PC-9 (cell line): Measurements from ENCODE around the gene ZNF317. TPM values are rescaled to one million over a fixed set of nuclear protein-coding genes. Genes with fewer than 3 reads are reported as not detected.

Source experiments
- BruUV-seq: library from RNA; stranded (reverse); fragments of 400-500 nt; replicated peaks from 2 replicates; lab custom pipeline; 2021; lab: Mats Ljungman, UMichigan
- CTCF ChIA-PET: fragments of 300-600 bp; sonication (Branson Sonifier 250); formaldehyde crosslinking; loops from one replicate; lab custom pipeline; 2022; ENCODE audit warnings: antibody characterized with exemption; lab: Charles Lee
- POLR2A ChIA-PET: fragments of 300-600 bp; sonication (Branson Sonifier 250); formaldehyde crosslinking; loops from one replicate; lab custom pipeline; 2022; ENCODE audit warnings: antibody characterized with exemption; ENCODE audit not compliant: unreplicated experiment; lab: Charles Lee
- DNase-seq, 2 experiments: peaks; one replicate each; pipeline versions ENCODE4 v3.0.0 to v3.0.0-alpha.2; 2015 to 2022; ENCODE audit warnings: mixed read lengths in 1 of 2
- H2AFZ ChIP-seq: fragments of 200-600 bp; sonication (generic); 2 replicates; pipeline ENCODE4 v1.8.1; 2017; ENCODE audit warnings: antibody characterized with exemption
- H3F3A ChIP-seq: fragments of 200-600 bp; sonication (generic); 2 replicates; pipeline ENCODE4 v1.8.1; 2017; ENCODE audit warnings: antibody characterized with exemption, mild to moderate bottlenecking, low read depth; ENCODE audit not compliant: insufficient read depth
- H3K27ac ChIP-seq: fragments of 200-600 bp; sonication (generic); 2 replicates; pipeline ENCODE4 v1.6.1; 2016; ENCODE audit warnings: mixed run types
- H3K27me3 ChIP-seq: fragments of 200-600 bp; sonication (generic); 2 replicates; pipeline ENCODE4 v1.6.1; 2016; ENCODE audit warnings: low read depth, mixed run types; ENCODE audit not compliant: insufficient read depth
- H3K36me3 ChIP-seq: fragments of 200-600 bp; sonication (generic); 2 replicates; pipeline ENCODE4 v1.6.1; 2016; ENCODE audit warnings: low read depth, mixed run types
- H3K4me1 ChIP-seq: fragments of 200-600 bp; sonication (generic); replicated peaks from 2 replicates; pipeline ENCODE4 v1.6.1; 2016; ENCODE audit warnings: mixed run types; ENCODE audit not compliant: insufficient read depth
- H3K4me2 ChIP-seq: fragments of 200-600 bp; sonication (generic); 2 replicates; pipeline ENCODE4 v1.6.1; 2017; ENCODE audit warnings: mixed run types
- H3K4me3 ChIP-seq: fragments of 200-600 bp; sonication (generic); 2 replicates; pipeline ENCODE4 v1.6.1; 2016; ENCODE audit warnings: mixed run types
- H3K79me2 ChIP-seq: fragments of 200-600 bp; sonication (generic); 2 replicates; pipeline ENCODE4 v1.6.1; 2017; ENCODE audit warnings: low read depth, mixed run types
- H3K9me2 ChIP-seq: fragments of 200-600 bp; sonication (generic); 2 replicates; pipeline ENCODE4 v1.8.1; 2017; ENCODE audit warnings: mild to moderate bottlenecking; ENCODE audit not compliant: insufficient read depth
- H3K9me3 ChIP-seq: fragments of 200-600 bp; sonication (generic); 2 replicates; pipeline ENCODE4 v1.8.1; 2016; ENCODE audit warnings: low read depth; ENCODE audit not compliant: insufficient read depth
- H4K20me1 ChIP-seq: fragments of 200-600 bp; sonication (generic); 2 replicates; pipeline ENCODE4 v1.8.1; 2017; ENCODE audit not compliant: insufficient read depth
- EZH2 ChIP-seq: fragments of 200-600 bp; sonication (generic); IDR thresholded peaks from 2 replicates; pipeline ENCODE4 v1.8.0; 2017; ENCODE audit warnings: antibody characterized with exemption, low read depth
- intact Hi-C: fragments of 100-400 bp; cut with micrococcal nuclease; formaldehyde crosslinking; loops from one replicate; pipeline ENCODE4 v1.10.0; 2022; ENCODE audit not compliant: unreplicated experiment
- total RNA-seq: library from RNA; stranded (reverse); gene quantifications from 2 replicates; pipeline ENCODE4 v1.2.3, GENCODE V29; 2021
- TF ChIP-seq, protein P1 (sequence below): fragments of 200-600 bp; sonication (generic); conservative IDR thresholded peaks from 2 replicates; pipeline ENCODE4 v1.6.1; 2017; ENCODE audit warnings: mixed run types, antibody characterized with exemption, mild to moderate bottlenecking, moderate library complexity

The ZNF317 gene
- total RNA-seq, 1 experiment from 2014 or later = 28.2 TPM

DNA sequence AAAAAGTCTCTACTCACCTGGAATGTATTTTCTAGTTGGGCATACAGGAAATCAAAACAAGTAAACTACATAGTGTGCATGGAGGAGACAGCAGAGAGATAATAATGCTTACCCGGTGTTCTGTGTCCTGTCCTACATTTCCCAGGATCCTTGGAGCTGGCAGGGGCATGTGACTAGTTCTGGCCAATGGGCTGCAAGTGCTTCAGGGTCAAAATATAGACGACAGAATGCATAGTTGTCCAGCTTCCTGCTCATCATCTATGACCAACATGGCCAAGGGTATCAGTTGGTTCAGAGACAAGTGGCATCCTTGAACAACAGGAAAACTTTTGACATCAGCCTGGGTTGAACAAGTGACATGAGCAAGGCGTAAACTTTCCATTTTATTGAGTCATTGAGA lies 8.5 kb downstream of the ZNF317 start:
- Histone ChIP-seq H3K4me2 (no peak overlapping the region), H4K20me1 (peaks cover 2% of the 10 kb centered on the region), H3K27me3 (no peaks in the 10 kb centered on the region), H2AFZ (no peak overlapping the region), H3K79me2 (peaks cover 99% of the 10 kb centered on the region), H3K27ac (no peak overlapping the region), H3K36me3 (peaks cover 88% of the 10 kb centered on the region), H3K4me3 (no peak overlapping the region), H3K9me2 (no peaks in the 10 kb centered on the region), H3K9me3 (peaks cover 75% of the 10 kb centered on the region), H3F3A (peaks cover 7% of the 10 kb centered on the region), H3K4me1 (no peaks in the 10 kb centered on the region; the same call in none of the 2 replicates)
- no peak for DNase-seq
- no TSS peak for BruUV-seq
- CTCF ChIA-PET = no interaction called here
- TF ChIP-seq, protein P1, sequence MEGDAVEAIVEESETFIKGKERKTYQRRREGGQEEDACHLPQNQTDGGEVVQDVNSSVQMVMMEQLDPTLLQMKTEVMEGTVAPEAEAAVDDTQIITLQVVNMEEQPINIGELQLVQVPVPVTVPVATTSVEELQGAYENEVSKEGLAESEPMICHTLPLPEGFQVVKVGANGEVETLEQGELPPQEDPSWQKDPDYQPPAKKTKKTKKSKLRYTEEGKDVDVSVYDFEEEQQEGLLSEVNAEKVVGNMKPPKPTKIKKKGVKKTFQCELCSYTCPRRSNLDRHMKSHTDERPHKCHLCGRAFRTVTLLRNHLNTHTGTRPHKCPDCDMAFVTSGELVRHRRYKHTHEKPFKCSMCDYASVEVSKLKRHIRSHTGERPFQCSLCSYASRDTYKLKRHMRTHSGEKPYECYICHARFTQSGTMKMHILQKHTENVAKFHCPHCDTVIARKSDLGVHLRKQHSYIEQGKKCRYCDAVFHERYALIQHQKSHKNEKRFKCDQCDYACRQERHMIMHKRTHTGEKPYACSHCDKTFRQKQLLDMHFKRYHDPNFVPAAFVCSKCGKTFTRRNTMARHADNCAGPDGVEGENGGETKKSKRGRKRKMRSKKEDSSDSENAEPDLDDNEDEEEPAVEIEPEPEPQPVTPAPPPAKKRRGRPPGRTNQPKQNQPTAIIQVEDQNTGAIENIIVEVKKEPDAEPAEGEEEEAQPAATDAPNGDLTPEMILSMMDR = no peak
- no peak for TF ChIP-seq EZH2
- POLR2A ChIA-PET = no interaction called here
- intact Hi-C loops = no loop called here

DNA sequence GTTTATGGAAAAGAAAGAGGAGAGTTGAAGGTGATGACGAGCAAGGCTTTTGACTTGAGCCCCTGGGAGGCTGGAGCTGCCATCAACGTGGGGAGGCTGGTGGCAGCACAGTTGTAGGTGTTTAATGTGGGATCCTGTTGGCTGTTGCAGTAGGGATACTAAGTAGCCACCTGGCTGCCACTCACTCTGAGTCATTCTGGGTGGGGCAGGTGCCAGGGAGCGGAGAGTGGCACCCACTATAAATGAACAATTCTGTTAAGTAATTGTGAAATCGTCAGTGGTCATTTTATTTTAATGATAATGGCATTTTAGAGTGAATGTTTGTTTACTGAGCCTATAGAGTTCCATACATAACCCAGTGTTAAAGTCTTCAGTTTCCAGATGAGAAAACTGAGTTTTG lies 9.8 kb downstream of the ZNF317 start:
- CTCF ChIA-PET = no interaction called here

DNA sequence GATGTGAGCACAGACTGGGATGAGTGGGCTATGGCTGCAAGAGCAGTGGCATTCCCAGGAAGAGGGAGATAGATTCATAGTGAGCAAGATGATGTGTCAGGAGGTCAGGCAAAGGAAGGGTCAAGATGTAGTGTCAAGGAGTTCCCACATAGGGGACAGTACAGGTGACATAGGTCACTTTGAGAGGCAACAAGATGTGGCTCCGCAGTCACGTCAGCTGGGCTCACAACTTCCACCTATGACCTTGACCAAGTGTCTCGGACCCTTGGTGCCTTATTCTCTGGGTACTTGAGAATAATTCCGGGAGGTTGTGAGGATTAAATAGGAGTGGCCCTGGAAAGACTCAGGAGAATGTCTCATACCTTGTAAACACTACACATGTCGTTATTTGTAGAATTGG lies 10.5 kb downstream of the ZNF317 start:
- CTCF ChIA-PET = no interaction called here
- Histone ChIP-seq H3K79me2 (peaks cover 98% of the 10 kb centered on the region), H2AFZ (no peak overlapping the region), H3K9me2 (no peaks in the 10 kb centered on the region), H3K4me1 (no peaks in the 10 kb centered on the region; the same call in none of the 2 replicates), H3K4me2 (no peak overlapping the region), H3K27me3 (no peaks in the 10 kb centered on the region), H4K20me1 (peaks cover 2% of the 10 kb centered on the region), H3K4me3 (no peak overlapping the region), H3K27ac (no peak overlapping the region), H3F3A (no peaks in the 10 kb centered on the region), H3K9me3 (peaks cover 67% of the 10 kb centered on the region), H3K36me3 (peaks cover 88% of the 10 kb centered on the region)
- TF ChIP-seq EZH2 = no peak
- TF ChIP-seq, protein P1 = no peak
- no TSS peak for BruUV-seq
- intact Hi-C loops = no loop called here
- no peak for DNase-seq
- POLR2A ChIA-PET = no interaction called here

More for the DNA sequence above, 9.8 kb downstream of the ZNF317 start:
- no peaks in the 10 kb centered on the region for H3K9me2 ChIP-seq
- H3F3A ChIP-seq = peaks cover under 1% of the 10 kb centered on the region; the same call in 1 of the 2 replicates
- peaks cover 98% of the 10 kb centered on the region for H3K79me2 ChIP-seq
- H4K20me1 ChIP-seq = peaks cover 2% of the 10 kb centered on the region
- H3K27me3 ChIP-seq = no peaks in the 10 kb centered on the region
- intact Hi-C loops = no loop called here
- H3K9me3 ChIP-seq = peaks cover 74% of the 10 kb centered on the region
- H3K4me1 ChIP-seq = no peaks in the 10 kb centered on the region; the same call in none of the 2 replicates
- H2AFZ ChIP-seq = no peak overlapping the region
- POLR2A ChIA-PET = no interaction called here
- H3K27ac ChIP-seq = no peak overlapping the region
- H3K4me2 ChIP-seq = no peak overlapping the region
- BruUV-seq = no TSS peak
- no peak for DNase-seq
- TF ChIP-seq, protein P1 = no peak
- no peak for TF ChIP-seq EZH2
- H3K36me3 ChIP-seq = peaks cover 88% of the 10 kb centered on the region
- H3K4me3 ChIP-seq = no peak overlapping the region
